HG02981 (cell line): ENCODE data around the gene RBSN.
"Not testable (repeated sequence)": the region's sequence is repeated elsewhere in the genome, so short reads cannot be mapped to it uniquely, and the experiment has no call there.

Source experiments
- ATAC-seq: cut with Tn5 transposase; IDR thresholded peaks from one replicate; pipeline ENCODE4 v1.9.1; 2021; ENCODE audit warnings: mild to moderate bottlenecking, moderate library complexity; ENCODE audit not compliant: unreplicated experiment

RBSN gene

GRCh38 chr3:15098503-15099363 is at the start of gene RBSN:
Gene RBSN, minus strand, starts transcription at chr3:15099148. Its CDS starts 3,028 bp downstream, at chr3:15096120.
- ATAC-seq, result peak; percentile 83

GRCh38 chr3:15148614-15149013 is 49.7 kb upstream of the RBSN start:
- no peak for ATAC-seq

DNA sequence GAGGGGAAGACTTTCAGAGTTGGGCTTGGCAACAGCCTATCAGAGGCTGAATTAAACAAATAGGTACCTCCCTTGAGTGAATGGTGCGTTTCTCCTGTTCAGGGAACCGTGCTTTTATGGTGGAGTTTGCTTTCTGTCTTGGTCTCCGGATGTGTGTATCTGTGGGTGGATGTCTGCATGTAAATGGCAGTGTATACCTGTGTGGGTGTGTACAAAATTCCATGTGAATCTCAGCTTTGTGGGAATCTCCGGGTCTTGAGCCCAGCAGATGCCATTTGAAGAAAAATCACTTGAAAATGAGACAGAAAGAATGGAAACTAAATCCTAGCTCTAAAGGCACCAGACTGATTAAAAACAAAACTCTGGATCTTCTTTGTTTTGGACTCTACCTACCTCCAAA is 37.9 kb upstream of the RBSN start:
- not testable (repeated sequence) for ATAC-seq

DNA sequence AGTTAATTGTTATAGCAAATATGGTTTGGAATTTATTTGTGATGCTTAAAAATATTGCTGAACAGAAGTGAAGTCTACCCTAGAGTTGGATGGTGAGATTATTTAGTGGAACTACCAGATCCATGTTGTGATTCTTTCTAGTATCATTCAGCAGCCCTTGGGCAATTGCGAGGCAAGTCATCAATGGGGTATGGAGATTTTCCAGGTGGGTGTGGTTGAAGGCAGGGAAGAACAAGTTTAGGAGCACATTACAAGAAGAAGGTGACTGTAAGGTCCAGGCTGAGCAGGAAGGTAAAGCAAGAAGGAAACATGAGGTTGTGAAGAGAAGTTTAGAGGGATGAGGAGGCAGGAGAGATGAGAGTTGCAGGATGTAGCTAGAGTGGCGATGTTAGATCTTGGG is 36.0 kb upstream of the RBSN start:
- not testable (repeated sequence) for ATAC-seq

DNA sequence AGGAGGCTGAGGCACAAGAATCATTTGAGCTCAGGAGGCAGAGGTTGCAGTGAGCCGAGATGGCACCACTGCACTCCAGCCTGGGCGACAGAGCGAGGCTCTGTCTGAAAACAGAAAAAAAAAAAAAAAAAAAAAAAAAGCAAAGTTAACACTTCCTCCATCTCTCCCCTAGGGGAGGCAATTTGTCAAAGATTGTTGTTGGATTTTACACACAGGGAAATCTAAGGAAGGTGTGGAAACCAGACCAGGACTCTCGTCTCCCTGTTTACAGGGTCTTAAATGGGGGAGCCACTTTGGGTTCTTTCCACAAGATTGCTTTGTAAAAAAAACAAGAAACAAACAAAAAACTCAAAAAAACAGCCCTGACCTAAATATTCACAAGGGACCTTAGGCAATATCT is 29.5 kb upstream of the RBSN start:
- ATAC-seq, result not testable (repeated sequence)

GRCh38 chr3:15126975-15127374 is 28.0 kb upstream of the RBSN start:
- not testable (repeated sequence) for ATAC-seq

DNA sequence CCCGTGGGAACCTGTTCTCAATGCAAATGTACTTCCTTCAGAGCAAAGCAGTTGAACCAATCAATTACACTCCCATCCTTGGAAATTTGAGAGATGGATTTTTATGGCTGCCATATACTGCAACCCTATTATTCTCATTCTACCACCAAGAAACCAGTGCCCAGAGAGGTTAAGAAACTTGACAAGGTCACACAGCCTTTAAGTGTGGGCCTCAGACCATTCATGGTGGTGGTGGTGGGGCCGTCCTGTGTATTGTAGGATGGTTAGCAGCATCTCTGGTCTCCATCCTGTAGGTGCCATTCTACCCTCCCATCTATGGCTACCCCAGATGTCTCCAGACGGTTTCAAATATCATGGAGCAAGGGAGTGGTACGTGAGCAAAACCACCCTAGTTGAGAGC is 23.4 kb upstream of the RBSN start:
- no peak for ATAC-seq

DNA sequence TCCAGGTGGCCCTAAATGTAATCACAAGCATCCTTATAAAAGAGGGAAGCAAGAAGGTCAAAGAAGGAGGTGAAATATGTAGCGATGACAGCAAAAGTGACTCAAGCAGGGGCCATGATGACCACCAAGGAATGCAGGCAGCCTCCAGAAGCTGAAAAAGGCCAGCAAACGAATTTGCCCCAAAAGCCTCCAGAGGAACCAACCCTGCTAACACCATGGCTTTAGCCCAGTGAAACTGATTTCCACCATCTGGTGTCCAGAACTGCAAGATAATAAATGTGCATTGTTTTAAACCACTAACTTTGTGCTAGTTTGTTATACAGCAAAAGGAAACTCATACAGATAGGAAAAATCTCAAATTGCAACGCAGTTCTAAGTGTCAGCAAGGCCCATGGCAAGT is 23.0 kb upstream of the RBSN start:
- ATAC-seq, result no peak

DNA sequence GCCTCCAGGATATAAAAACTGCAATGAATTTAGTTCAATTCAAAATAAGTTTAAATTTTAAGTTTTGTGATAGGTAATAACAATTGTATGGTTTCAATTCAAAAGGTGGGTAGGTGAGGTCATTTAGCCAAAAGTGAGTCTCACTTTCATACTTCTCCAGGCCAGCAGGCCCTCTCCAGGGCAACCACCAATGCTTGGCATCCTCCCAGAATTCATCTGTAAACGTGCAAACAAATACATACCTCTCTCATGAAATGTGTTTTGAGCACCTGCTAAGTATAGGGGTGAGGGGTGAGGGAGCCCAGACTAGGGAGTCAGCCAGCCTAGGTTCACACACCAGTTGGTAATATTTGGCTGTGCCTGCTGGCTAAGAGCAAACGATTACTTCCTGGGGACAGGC is 22.0 kb upstream of the RBSN start:
- peak; percentile 50 for ATAC-seq

- no peak for ATAC-seq
These were observed 18.1 kb upstream of the RBSN start for GRCh38 chr3:15117011-15117410.

DNA sequence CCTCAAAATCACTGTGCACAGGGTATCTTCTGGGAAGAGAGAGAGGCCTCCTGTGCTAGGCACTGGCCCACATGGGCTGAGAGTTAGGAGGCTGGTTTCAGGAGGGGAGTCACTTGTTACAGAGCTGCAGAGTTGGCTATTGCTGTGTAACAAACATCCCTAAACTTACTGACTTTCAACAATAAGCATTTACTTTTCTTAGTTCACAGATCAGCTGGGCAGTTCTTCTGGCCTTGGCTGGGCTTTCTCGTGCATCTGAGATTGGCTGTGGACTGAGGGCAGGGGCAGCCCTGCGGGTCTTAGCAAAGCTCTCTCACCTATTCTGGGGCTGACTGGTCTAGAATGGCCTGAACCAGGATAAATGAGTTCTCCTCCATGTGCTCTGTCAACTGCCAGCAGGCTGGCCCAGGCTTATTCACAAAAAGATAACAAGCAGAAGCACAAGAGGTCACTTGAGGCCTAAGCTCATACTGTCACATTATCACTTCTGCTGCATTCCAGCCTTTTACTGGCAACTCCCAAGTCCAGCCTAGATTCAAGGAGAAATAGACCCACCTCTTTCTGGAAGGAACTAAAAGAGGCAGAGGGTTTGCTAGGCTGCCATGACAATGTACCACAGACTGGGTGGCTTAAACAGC is 17.2 kb upstream of the RBSN start:
- ATAC-seq, result no peak

- no peak for ATAC-seq
These were observed 15.8 kb upstream of the RBSN start for GRCh38 chr3:15114466-15115358.

GRCh38 chr3:15113884-15114283 is 14.9 kb upstream of the RBSN start:
- no peak for ATAC-seq

DNA sequence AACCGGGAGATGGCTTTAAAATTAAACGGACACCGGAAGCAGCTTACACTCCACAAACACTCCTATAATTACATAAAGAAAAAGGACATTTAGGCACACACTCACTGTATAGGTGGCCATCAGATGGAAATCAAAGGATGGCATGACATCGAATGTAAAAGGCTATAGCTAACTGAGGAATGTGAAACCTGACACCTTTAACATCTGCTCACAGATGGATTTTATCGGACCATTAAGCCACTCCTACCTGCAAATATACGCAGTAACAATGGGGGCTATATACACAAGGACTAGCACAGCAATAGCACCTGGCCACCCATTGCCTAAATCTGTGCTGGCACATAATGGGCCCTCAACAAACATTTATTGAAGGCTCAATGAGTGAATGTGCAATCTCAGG is 14.5 kb upstream of the RBSN start:
- no peak for ATAC-seq

DNA sequence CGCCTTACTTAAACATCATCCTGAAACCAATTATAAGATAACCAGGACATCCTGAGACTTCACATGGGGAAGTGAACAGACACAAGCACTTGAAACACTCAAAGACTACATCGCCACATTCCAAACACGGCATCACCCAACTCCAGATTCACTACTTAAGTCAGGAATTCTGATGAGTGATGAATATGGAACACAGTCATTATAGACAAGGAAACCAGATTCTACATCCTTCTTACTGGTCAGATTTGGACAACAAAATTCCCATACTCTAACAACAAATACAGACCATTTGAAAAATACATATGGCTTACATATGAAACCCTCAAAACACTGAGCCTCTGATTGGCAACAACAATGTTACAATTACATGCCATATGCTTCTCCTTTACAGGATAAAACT is 13.1 kb upstream of the RBSN start:
- no peak for ATAC-seq

GRCh38 chr3:15110206-15110605 is 11.3 kb upstream of the RBSN start:
- ATAC-seq, result no peak

GRCh38 chr3:15108869-15109268 is 9.9 kb upstream of the RBSN start:
- no peak for ATAC-seq

DNA sequence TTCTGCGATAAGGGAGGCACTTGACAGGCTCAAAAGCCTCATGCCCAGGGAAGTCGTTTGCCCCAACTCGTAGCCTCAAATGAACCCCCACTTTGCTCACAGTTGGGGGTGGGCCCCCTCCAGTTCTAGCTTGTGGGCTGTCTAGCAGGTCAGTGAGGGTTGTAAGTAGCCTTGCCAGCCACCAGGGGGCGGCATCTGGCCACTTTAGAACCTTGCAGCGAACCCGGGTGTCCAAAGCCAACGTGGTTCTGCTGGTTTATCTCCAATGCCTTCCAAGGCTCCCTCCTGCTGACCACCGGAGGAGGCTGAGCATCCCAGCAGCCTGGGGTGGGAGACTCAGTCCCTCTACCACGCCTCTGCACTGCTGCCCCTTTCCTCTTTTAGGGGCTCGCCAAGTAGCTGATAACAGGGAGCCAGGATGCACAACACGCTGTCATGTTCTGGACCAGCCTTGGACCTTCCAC is 9.2 kb upstream of the RBSN start:
- peak; percentile 80 for ATAC-seq

- ATAC-seq, result no peak
These were observed 8.4 kb upstream of the RBSN start for GRCh38 chr3:15107075-15107947.

- ATAC-seq, result no peak
These were observed 3.9 kb upstream of the RBSN start for GRCh38 chr3:15102836-15103235.
